CD14-positive monocyte (primary cell): Measurements from ENCODE around the gene PPP1R16B. TPM values are rescaled to one million over a fixed set of nuclear protein-coding genes. Genes with fewer than 3 reads are reported as not detected.

Source experiments
- DNase-seq, 3 donors: peaks; one replicate each; pipeline ENCODE4 v3.0.0-alpha.2; 2011 to 2022
- H2AFZ ChIP-seq: 2 replicates; pipeline ENCODE4 v1.6.0; 2012; ENCODE audit warnings: mild to moderate bottlenecking, low read depth, low read length, inconsistent platforms; ENCODE audit not compliant: insufficient read depth, poor library complexity, severe bottlenecking
- H3K27ac ChIP-seq, 2 donors: 1 replicate in 1 of 2; 2 replicates in 1 of 2; pipeline ENCODE4 v1.5.1; 2012 to 2013; ENCODE audit warnings: low read length in 2 of 2, control low read depth in 1 of 2, inconsistent platforms in 1 of 2, low read depth in 1 of 2, mild to moderate bottlenecking in 1 of 2
- H3K27me3 ChIP-seq, 2 donors: one replicate each; pipeline versions ENCODE4 v1.6.0 to v1.6.1; 2011 to 2013; ENCODE audit warnings: low read length in 2 of 2; ENCODE audit not compliant: control insufficient read depth in 2 of 2, insufficient read depth in 2 of 2
- H3K36me3 ChIP-seq, 2 donors: replicated peaks in 1 of 2; 1 replicate in 1 of 2; 2 replicates in 1 of 2; pipeline versions ENCODE4 v1.5.1 to v1.6.1; 2012 to 2013; ENCODE audit warnings: low read length in 2 of 2, control low read depth in 1 of 2, inconsistent platforms in 1 of 2, mild to moderate bottlenecking in 1 of 2; ENCODE audit not compliant: insufficient read depth in 2 of 2, control insufficient read depth in 1 of 2
- H3K4me1 ChIP-seq, 2 donors: 1 replicate in 1 of 2; 2 replicates in 1 of 2; pipeline versions ENCODE4 v1.5.1 to v1.6.1; 2012 to 2013; ENCODE audit warnings: low read length in 2 of 2, control low read depth in 1 of 2, inconsistent platforms in 1 of 2, mild to moderate bottlenecking in 1 of 2, moderate library complexity in 1 of 2; ENCODE audit not compliant: insufficient read depth in 2 of 2, control insufficient read depth in 1 of 2
- H3K4me2 ChIP-seq: replicated peaks from 2 replicates; pipeline ENCODE3; 2012; ENCODE audit warnings: low read length, moderate library complexity, mild to moderate bottlenecking; ENCODE audit not compliant: poor library complexity, severe bottlenecking; ENCODE audit errors: extremely low read depth
- H3K4me3 ChIP-seq, 3 experiments: fragments of 200-600 bp in 1 of 3; sonication (generic) in 1 of 3; replicated peaks in 1 of 3; 1 replicate in 2 of 3; 2 replicates in 1 of 3; pipeline ENCODE4 v1.5.1; 2011 to 2013; ENCODE audit warnings: low read length in 3 of 3, mild to moderate bottlenecking in 3 of 3, control low read depth in 2 of 3, low read depth in 2 of 3, inconsistent platforms in 1 of 3, moderate library complexity in 1 of 3
- H3K79me2 ChIP-seq: 2 replicates; pipeline ENCODE4 v1.6.0; 2012; ENCODE audit warnings: mild to moderate bottlenecking, control low read depth, inconsistent platforms, low read length, moderate library complexity; ENCODE audit not compliant: insufficient read depth
- H3K9ac ChIP-seq: 2 replicates; pipeline ENCODE4 v1.6.0; 2017; ENCODE audit warnings: low read length, mild to moderate bottlenecking; ENCODE audit not compliant: insufficient read depth, poor library complexity, severe bottlenecking
- H3K9me3 ChIP-seq, 2 donors: replicated peaks in 1 of 2; 1 replicate in 1 of 2; 2 replicates in 1 of 2; pipeline versions ENCODE4 v1.5.1 to v1.6.1; 2012 to 2013; ENCODE audit warnings: low read length in 2 of 2, control low read depth in 1 of 2; ENCODE audit not compliant: control insufficient read depth in 1 of 2, insufficient read depth in 1 of 2
- H4K20me1 ChIP-seq: 2 replicates; pipeline ENCODE4 v1.6.0; 2012; ENCODE audit warnings: mild to moderate bottlenecking, low read length, control low read depth, moderate library complexity; ENCODE audit not compliant: insufficient read depth
- H3K27ac Mint-ChIP-seq, 7 donors: one replicate each; pipeline ENCODE4 v1.8.0; 2020; ENCODE audit warnings: mild to moderate bottlenecking in 7 of 7, mixed read lengths in 7 of 7, moderate library complexity in 6 of 7, inconsistent platforms in 2 of 7
- H3K27me3 Mint-ChIP-seq, 3 donors: one replicate each; pipeline ENCODE4 v1.8.0; 2021 to 2022; ENCODE audit warnings: low read depth in 3 of 3, mild to moderate bottlenecking in 3 of 3, mixed read lengths in 3 of 3, moderate library complexity in 3 of 3, inconsistent platforms in 1 of 3
- H3K36me3 Mint-ChIP-seq, 2 donors: one replicate each; pipeline ENCODE4 v1.8.0; 2020; ENCODE audit warnings: mixed read lengths in 2 of 2, inconsistent platforms in 1 of 2, mild to moderate bottlenecking in 1 of 2
- H3K4me1 Mint-ChIP-seq: one replicate; pipeline ENCODE4 v1.8.0; 2020; ENCODE audit warnings: mild to moderate bottlenecking, mixed read lengths
- H3K4me3 Mint-ChIP-seq, 2 donors: one replicate each; pipeline ENCODE4 v1.8.0; 2020; ENCODE audit warnings: mild to moderate bottlenecking in 2 of 2, mixed read lengths in 2 of 2, moderate library complexity in 1 of 2
- H3K9me3 Mint-ChIP-seq, 7 donors: one replicate each; pipeline ENCODE4 v1.8.0; 2020 to 2022; ENCODE audit warnings: mixed read lengths in 7 of 7, mild to moderate bottlenecking in 6 of 7, moderate library complexity in 6 of 7, inconsistent platforms in 2 of 7
- CTCF ChIP-seq: fragments of 200-600 bp; IDR thresholded peaks from one replicate; pipeline ENCODE4 v1.8.0; 2022; ENCODE audit warnings: antibody characterized with exemption, mild to moderate bottlenecking
- WGBS: methylation state at CpG from one replicate; pipeline ENCODE4 v1.1.5; 2013; ENCODE audit warnings: missing lambda C conversion rate; ENCODE audit not compliant: insufficient coverage; 5-methylcytosine and 5-hydroxymethylcytosine counted together
- intact Hi-C, 2 donors: fragments of 100-400 bp; cut with micrococcal nuclease; formaldehyde crosslinking; loops; one replicate each; pipeline versions ENCODE4 v1.15.0 to v1.15.1; 2023
- polyA plus RNA-seq, 3 donors: library from polyadenylated mRNA; depleted of rRNA in 1 of 3; unstranded in 2 of 3; stranded (reverse) in 1 of 3; fragments of 300-500 nt in 2 of 3; fragments of >200 nt in 1 of 3; fragmentation: Illumina TruSeq in 2 of 3; gene quantifications; 1 replicate in 2 of 3; 2 replicates in 1 of 3; pipeline ENCODE4 v1.2.3, GENCODE V29; 2012 to 2021

The PPP1R16B gene
- polyA plus RNA-seq, 3 donors = 1.1 to 4.4 (median 1.4) TPM

- Histone ChIP-seq H3K4me3 (no peak overlapping the region), H3K9me3 (no peaks in the 10 kb centered on the region), H3K9ac (no peak overlapping the region), H3K79me2 (peaks cover 69% of the 10 kb centered on the region), H2AFZ (no peak overlapping the region), H4K20me1 (no peaks in the 10 kb centered on the region), H3K4me1 (no peaks in the 10 kb centered on the region), H3K4me2 (no peak overlapping the region), H3K27me3 (no peaks in the 10 kb centered on the region), H3K36me3 (peaks cover 26 to 95% of the 10 kb centered on the region in 2 donors), H3K27ac (no peak overlapping the region)
- TF ChIP-seq CTCF = no peak
- Mint-ChIP-seq H3K4me1 (no peaks in the 10 kb centered on the region), H3K36me3 (peaks cover 49 to 76% of the 10 kb centered on the region in 2 donors), H3K4me3 (no peak overlapping the region), H3K9me3 (no peaks in the 10 kb centered on the region), H3K27me3 (peaks cover 0 to 1% (median 0%) of the 10 kb centered on the region in 3 donors), H3K27ac (peak overlapping the region in 2 of 7 donors; percentile 19 to 41)
- intact Hi-C loops = no loop called here
- WGBS = 92% methylated on average over 3 of the region's 5 CpGs
- no peak for DNase-seq
Observed at GRCh38 chr20:38940644-38941043, 135.1 kb downstream of the PPP1R16B start.

GRCh38 chr20:38941726-38942389, 136.4 kb downstream of the PPP1R16B start:
- TF ChIP-seq CTCF = no peak
- H3K9me3 Mint-ChIP-seq = no peaks in the 10 kb centered on the region
- Histone ChIP-seq H3K4me3 (no peak overlapping the region), H3K4me2 (no peak overlapping the region), H3K27me3 (no peaks in the 10 kb centered on the region), H2AFZ (no peak overlapping the region), H3K36me3 (peaks cover 32 to 95% of the 10 kb centered on the region in 2 donors), H3K4me1 (no peaks in the 10 kb centered on the region), H3K27ac (peak overlapping the region in 1 of 2 donors; percentile 11), H3K79me2 (peaks cover 65% of the 10 kb centered on the region), H3K9ac (no peak overlapping the region), H4K20me1 (no peaks in the 10 kb centered on the region), H3K9me3 (no peaks in the 10 kb centered on the region)
- H3K4me3 Mint-ChIP-seq = no peak overlapping the region
- peaks cover 50 to 78% of the 10 kb centered on the region in 2 donors for H3K36me3 Mint-ChIP-seq
- no peaks in the 10 kb centered on the region for H3K4me1 Mint-ChIP-seq
- no peak for DNase-seq
- H3K27ac Mint-ChIP-seq = peak overlapping the region in 1 of 7 donors; percentile 43
- H3K27me3 Mint-ChIP-seq = no peaks in the 10 kb centered on the region
- 97% methylated on average over 3 of the region's 5 CpGs for WGBS
- intact Hi-C loops = no loop called here
